Bone marrow (tissue), 2 donors: ENCODE data around the gene TRMT2B.
"Not testable (repeated sequence)": the region's sequence is repeated elsewhere in the genome, so short reads cannot be mapped to it uniquely, and the experiment has no call there.

ENCODE experiments used
- DNase-seq, 2 donors: peaks; one replicate each; lab custom pipeline; 2025; lab: John Stamatoyannopoulos, UW

The TRMT2B gene

GRCh38 chrX:101009090-101009489 is 42.8 kb downstream of the TRMT2B start:
- DNase-seq, result no peak

- DNase-seq, result no peak
Observed at GRCh38 chrX:100999451-100999850, 52.5 kb downstream of the TRMT2B start.

GRCh38 chrX:100995469-100995868 is 56.4 kb downstream of the TRMT2B start:
- DNase-seq, result no peak

- no peak for DNase-seq
Observed at GRCh38 chrX:100994352-100995281, 57.3 kb downstream of the TRMT2B start.

GRCh38 chrX:100990139-100990538 is 61.8 kb downstream of the TRMT2B start:
- no peak for DNase-seq

GRCh38 chrX:100984818-100985217 is 67.1 kb downstream of the TRMT2B start:
- no peak for DNase-seq

GRCh38 chrX:100981498-100981845 is 70.4 kb downstream of the TRMT2B start:
- not testable (repeated sequence) for DNase-seq

GRCh38 chrX:100980608-100981497 is 71.1 kb downstream of the TRMT2B start:
- no peak for DNase-seq

- no peak for DNase-seq
Observed at GRCh38 chrX:100979881-100980607, 71.9 kb downstream of the TRMT2B start.

- DNase-seq, result no peak
Observed at GRCh38 chrX:100976211-100976610, 75.7 kb downstream of the TRMT2B start.

- DNase-seq, result no peak
Observed at GRCh38 chrX:100975212-100975611, 76.7 kb downstream of the TRMT2B start.

GRCh38 chrX:100973411-100973810 is 78.5 kb downstream of the TRMT2B start:
- DNase-seq, result no peak

- DNase-seq, result no peak
Observed at GRCh38 chrX:100969936-100970335, 82.0 kb downstream of the TRMT2B start.

GRCh38 chrX:100969408-100969807 is 82.5 kb downstream of the TRMT2B start, which contains the start of gene ARL13A:
Gene ARL13A (plus strand): TSS chrX:100969708. CDS start chrX:100973690, 3,982 bp downstream.
- DNase-seq, result no peak

GRCh38 chrX:100964362-100964761 is 87.5 kb downstream of the TRMT2B start:
- no peak for DNase-seq

GRCh38 chrX:100962811-100963210 is 89.1 kb downstream of the TRMT2B start:
- no peak for DNase-seq
